HepG2 (cell line): ENCODE data around the gene AGPAT3. TPM values are rescaled to one million over a fixed set of nuclear protein-coding genes. Genes with fewer than 3 reads are reported as not detected.

ENCODE experiments used
- MLXIP ChIP-seq: sonication (generic); formaldehyde crosslinking; IDR thresholded peaks from 2 replicates; pipeline ENCODE4 v1.9.0; 2021; ENCODE audit warnings: missing genetic modification reagents, borderline replicate concordance
- PREB ChIP-seq: sonication (generic); formaldehyde crosslinking; IDR thresholded peaks from 2 replicates; pipeline ENCODE4 v1.4.0; 2020; ENCODE audit warnings: missing genetic modification reagents
- TBX3 ChIP-seq: fragments of 450-650 bp; IDR thresholded peaks from 2 replicates; pipeline ENCODE4 v1.6.1; 2017; ENCODE audit warnings: antibody characterized with exemption, mild to moderate bottlenecking, inconsistent platforms, borderline replicate concordance
- ZBTB4 ChIP-seq: sonication (generic); formaldehyde crosslinking; IDR thresholded peaks from 2 replicates; pipeline ENCODE4 v1.4.0; 2020; ENCODE audit warnings: missing genetic modification reagents, mild to moderate bottlenecking, borderline replicate concordance
- ZNF225 ChIP-seq: sonication (generic); formaldehyde crosslinking; IDR thresholded peaks from 2 replicates; pipeline ENCODE4 v1.4.0; 2020; ENCODE audit warnings: mild to moderate bottlenecking, missing genetic modification reagents
- ZNF33A ChIP-seq: sonication (generic); formaldehyde crosslinking; IDR thresholded peaks from 2 replicates; pipeline ENCODE4 v1.5.1; 2020; ENCODE audit warnings: missing genetic modification reagents, mild to moderate bottlenecking, moderate library complexity, borderline replicate concordance
- polyA plus RNA-seq, 8 experiments: library from polyadenylated mRNA; depleted of rRNA in 3 of 8; stranded (reverse) in 7 of 8; unstranded in 1 of 8; fragments of >200 nt; fragmentation: Illumina TruSeq in 4 of 8; extraction: Trizol in 4 of 8; gene quantifications; 2 replicates each; pipeline versions ENCODE4 v1.2.1 to v1.2.3, GENCODE V29; 2011 to 2016; ENCODE audit warnings: low read depth in 4 of 8, missing spikeins in 1 of 8, mixed read lengths in 1 of 8; ENCODE audit not compliant: insufficient read depth in 1 of 8
- total RNA-seq, 5 experiments: library from RNA; depleted of rRNA; stranded (reverse); fragments of >200 nt; fragmentation: Illumina TruSeq; extraction: Trizol; gene quantifications; 2 replicates each; pipeline ENCODE4 v1.2.3, GENCODE V29; 2016; ENCODE audit warnings: low read depth in 1 of 5
- TF ChIP-seq, protein P1 (sequence below): sonication (generic); formaldehyde crosslinking; IDR thresholded peaks from 2 replicates; pipeline ENCODE4 v1.5.0; 2020; ENCODE audit warnings: mild to moderate bottlenecking, missing genetic modification reagents, borderline replicate concordance
- TF ChIP-seq, protein P2 (sequence below): sonication (generic); formaldehyde crosslinking; IDR thresholded peaks from 2 replicates; pipeline ENCODE4 v1.5.1; 2020; ENCODE audit warnings: mild to moderate bottlenecking, missing genetic modification reagents

Gene AGPAT3
- total and polyA plus RNA-seq, 2 of the 13 experiments (the other 11 are each of a cell fraction or from before 2014, with no cell fraction given), result 32.2 to 54.4 TPM

GRCh38 chr21:43938751-43939442, 73.9 kb downstream of the AGPAT3 start (continued):
- TF ChIP-seq ZNF33A (CRISPR knock-in tag) (no peak), ZNF225 (CRISPR knock-in tag) (no peak), MLXIP (CRISPR knock-in tag) (0 out of 2 replicates have a peak, but pooled peaks have one; percentile 36), PREB (CRISPR knock-in tag) (no peak), ZBTB4 (peak; percentile 36; the same call in 1 of the 2 replicates), TBX3 (no peak)
- TF ChIP-seq, protein P1, sequence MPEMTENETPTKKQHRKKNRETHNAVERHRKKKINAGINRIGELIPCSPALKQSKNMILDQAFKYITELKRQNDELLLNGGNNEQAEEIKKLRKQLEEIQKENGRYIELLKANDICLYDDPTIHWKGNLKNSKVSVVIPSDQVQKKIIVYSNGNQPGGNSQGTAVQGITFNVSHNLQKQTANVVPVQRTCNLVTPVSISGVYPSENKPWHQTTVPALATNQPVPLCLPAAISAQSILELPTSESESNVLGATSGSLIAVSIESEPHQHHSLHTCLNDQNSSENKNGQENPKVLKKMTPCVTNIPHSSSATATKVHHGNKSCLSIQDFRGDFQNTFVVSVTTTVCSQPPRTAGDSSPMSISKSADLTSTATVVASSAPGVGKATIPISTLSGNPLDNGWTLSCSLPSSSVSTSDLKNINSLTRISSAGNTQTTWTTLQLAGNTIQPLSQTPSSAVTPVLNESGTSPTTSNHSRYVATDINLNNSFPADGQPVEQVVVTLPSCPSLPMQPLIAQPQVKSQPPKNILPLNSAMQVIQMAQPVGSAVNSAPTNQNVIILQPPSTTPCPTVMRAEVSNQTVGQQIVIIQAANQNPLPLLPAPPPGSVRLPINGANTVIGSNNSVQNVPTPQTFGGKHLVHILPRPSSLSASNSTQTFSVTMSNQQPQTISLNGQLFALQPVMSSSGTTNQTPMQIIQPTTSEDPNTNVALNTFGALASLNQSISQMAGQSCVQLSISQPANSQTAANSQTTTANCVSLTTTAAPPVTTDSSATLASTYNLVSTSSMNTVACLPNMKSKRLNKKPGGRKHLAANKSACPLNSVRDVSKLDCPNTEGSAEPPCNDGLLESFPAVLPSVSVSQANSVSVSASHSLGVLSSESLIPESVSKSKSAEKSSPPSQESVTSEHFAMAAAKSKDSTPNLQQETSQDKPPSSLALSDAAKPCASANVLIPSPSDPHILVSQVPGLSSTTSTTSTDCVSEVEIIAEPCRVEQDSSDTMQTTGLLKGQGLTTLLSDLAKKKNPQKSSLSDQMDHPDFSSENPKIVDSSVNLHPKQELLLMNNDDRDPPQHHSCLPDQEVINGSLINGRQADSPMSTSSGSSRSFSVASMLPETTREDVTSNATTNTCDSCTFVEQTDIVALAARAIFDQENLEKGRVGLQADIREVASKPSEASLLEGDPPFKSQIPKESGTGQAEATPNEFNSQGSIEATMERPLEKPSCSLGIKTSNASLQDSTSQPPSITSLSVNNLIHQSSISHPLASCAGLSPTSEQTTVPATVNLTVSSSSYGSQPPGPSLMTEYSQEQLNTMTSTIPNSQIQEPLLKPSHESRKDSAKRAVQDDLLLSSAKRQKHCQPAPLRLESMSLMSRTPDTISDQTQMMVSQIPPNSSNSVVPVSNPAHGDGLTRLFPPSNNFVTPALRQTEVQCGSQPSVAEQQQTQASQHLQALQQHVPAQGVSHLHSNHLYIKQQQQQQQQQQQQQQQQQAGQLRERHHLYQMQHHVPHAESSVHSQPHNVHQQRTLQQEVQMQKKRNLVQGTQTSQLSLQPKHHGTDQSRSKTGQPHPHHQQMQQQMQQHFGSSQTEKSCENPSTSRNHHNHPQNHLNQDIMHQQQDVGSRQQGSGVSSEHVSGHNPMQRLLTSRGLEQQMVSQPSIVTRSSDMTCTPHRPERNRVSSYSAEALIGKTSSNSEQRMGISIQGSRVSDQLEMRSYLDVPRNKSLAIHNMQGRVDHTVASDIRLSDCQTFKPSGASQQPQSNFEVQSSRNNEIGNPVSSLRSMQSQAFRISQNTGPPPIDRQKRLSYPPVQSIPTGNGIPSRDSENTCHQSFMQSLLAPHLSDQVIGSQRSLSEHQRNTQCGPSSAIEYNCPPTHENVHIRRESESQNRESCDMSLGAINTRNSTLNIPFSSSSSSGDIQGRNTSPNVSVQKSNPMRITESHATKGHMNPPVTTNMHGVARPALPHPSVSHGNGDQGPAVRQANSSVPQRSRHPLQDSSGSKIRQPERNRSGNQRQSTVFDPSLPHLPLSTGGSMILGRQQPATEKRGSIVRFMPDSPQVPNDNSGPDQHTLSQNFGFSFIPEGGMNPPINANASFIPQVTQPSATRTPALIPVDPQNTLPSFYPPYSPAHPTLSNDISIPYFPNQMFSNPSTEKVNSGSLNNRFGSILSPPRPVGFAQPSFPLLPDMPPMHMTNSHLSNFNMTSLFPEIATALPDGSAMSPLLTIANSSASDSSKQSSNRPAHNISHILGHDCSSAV (CRISPR knock-in tag), result no peak
- TF ChIP-seq, protein P2, sequence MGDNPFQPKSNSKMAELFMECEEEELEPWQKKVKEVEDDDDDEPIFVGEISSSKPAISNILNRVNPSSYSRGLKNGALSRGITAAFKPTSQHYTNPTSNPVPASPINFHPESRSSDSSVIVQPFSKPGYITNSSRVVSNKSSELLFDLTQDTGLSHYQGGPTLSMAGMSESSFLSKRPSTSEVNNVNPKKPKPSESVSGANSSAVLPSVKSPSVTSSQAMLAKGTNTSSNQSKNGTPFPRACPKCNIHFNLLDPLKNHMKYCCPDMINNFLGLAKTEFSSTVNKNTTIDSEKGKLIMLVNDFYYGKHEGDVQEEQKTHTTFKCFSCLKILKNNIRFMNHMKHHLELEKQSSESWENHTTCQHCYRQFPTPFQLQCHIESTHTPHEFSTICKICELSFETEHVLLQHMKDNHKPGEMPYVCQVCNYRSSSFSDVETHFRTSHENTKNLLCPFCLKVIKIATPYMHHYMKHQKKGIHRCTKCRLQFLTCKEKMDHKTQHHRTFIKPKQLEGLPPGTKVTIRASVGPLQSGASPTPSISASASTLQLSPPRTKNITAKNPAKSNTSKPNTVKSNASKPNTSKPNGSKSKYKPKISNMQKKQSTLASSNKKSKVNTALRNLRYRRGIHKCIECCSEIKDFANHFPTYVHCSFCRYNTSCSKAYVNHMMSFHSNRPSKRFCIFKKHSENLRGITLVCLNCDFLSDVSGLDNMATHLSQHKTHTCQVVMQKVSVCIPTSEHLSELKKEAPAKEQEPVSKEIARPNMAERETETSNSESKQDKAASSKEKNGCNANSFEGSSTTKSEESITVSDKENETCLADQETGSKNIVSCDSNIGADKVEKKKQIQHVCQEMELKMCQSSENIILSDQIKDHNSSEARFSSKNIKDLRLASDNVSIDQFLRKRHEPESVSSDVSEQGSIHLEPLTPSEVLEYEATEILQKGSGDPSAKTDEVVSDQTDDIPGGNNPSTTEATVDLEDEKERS (CRISPR knock-in tag), result no peak
